Liver (tissue), 9 donors: Measurements from ENCODE around the gene CTNNBL1. TPM values are rescaled to one million over a fixed set of nuclear protein-coding genes. Genes with fewer than 3 reads are reported as not detected.

Source experiments
- DNase-seq: peaks from one replicate; pipeline ENCODE4 v3.0.0-alpha.2; 2017; ENCODE audit warnings: low spot score
- H3K27ac ChIP-seq, 2 donors: one replicate each; pipeline ENCODE4 v1.7.0; 2013; ENCODE audit warnings: inconsistent platforms in 2 of 2, low read length in 2 of 2, control low read depth in 1 of 2, low read depth in 1 of 2, mild to moderate bottlenecking in 1 of 2
- H3K27me3 ChIP-seq, 4 donors: one replicate each; pipeline versions ENCODE4 v1.6.1 to v1.7.0; 2013; ENCODE audit warnings: low read length in 3 of 4, inconsistent platforms in 1 of 4, mild to moderate bottlenecking in 1 of 4, moderate library complexity in 1 of 4; ENCODE audit not compliant: control insufficient read depth in 4 of 4, insufficient read depth in 4 of 4
- H3K36me3 ChIP-seq, 4 donors: one replicate each; pipeline versions ENCODE4 v1.6.1 to v1.7.0; 2013; ENCODE audit warnings: low read length in 3 of 4, mild to moderate bottlenecking in 3 of 4, low read depth in 1 of 4, moderate library complexity in 1 of 4; ENCODE audit not compliant: control insufficient read depth in 4 of 4, insufficient read depth in 3 of 4
- H3K4me1 ChIP-seq, 4 donors: one replicate each; pipeline versions ENCODE4 v1.6.1 to v1.7.0; 2013; ENCODE audit warnings: low read length in 3 of 4, mild to moderate bottlenecking in 3 of 4, moderate library complexity in 1 of 4; ENCODE audit not compliant: control insufficient read depth in 4 of 4, insufficient read depth in 4 of 4
- H3K4me3 ChIP-seq, 3 donors: one replicate each; pipeline versions ENCODE4 v1.6.1 to v1.7.0; 2013; ENCODE audit warnings: low read length in 3 of 3, control low read depth in 1 of 3, low read depth in 1 of 3, mild to moderate bottlenecking in 1 of 3
- H3K9ac ChIP-seq, 2 donors: one replicate each; pipeline ENCODE4 v1.7.0; 2013; ENCODE audit warnings: low read length in 2 of 2, mild to moderate bottlenecking in 2 of 2, moderate library complexity in 2 of 2, control low read depth in 1 of 2, low read depth in 1 of 2
- H3K9me3 ChIP-seq, 4 donors: one replicate each; pipeline versions ENCODE4 v1.6.1 to v1.7.0; 2013; ENCODE audit warnings: low read length in 3 of 4; ENCODE audit not compliant: control insufficient read depth in 4 of 4
- EGR1 ChIP-seq, 2 donors: IDR thresholded peaks; 2 replicates each; pipeline ENCODE4 v1.6.1; 2016 to 2018; ENCODE audit warnings: antibody characterized with exemption in 2 of 2, low read depth in 2 of 2
- FOXA1 ChIP-seq: IDR thresholded peaks from 2 replicates; pipeline ENCODE4 v1.6.1; 2016; ENCODE audit warnings: antibody characterized with exemption
- FOXA2 ChIP-seq: IDR thresholded peaks from 2 replicates; pipeline ENCODE4 v1.6.1; 2016; ENCODE audit warnings: antibody characterized with exemption
- GABPA ChIP-seq, 2 donors: IDR thresholded peaks in 1 of 2; conservative IDR thresholded peaks in 1 of 2; 2 replicates each; pipeline ENCODE4 v1.6.1; 2016; ENCODE audit warnings: antibody characterized with exemption in 2 of 2, mild to moderate bottlenecking in 1 of 2, moderate library complexity in 1 of 2
- HNF4A ChIP-seq, 2 donors: conservative IDR thresholded peaks; 2 replicates each; pipeline ENCODE4 v1.6.1; 2016; ENCODE audit warnings: antibody characterized with exemption in 2 of 2, mild to moderate bottlenecking in 2 of 2
- HNF4G ChIP-seq: IDR thresholded peaks from 2 replicates; pipeline ENCODE4 v1.6.1; 2016; ENCODE audit warnings: antibody characterized with exemption
- JUND ChIP-seq, 2 donors: IDR thresholded peaks; 2 replicates each; pipeline ENCODE4 v1.6.1; 2016; ENCODE audit warnings: antibody characterized with exemption in 2 of 2
- NR2F2 ChIP-seq: IDR thresholded peaks from 2 replicates; pipeline ENCODE4 v1.6.1; 2016; ENCODE audit warnings: antibody characterized with exemption
- RAD21 ChIP-seq, 2 donors: IDR thresholded peaks; 2 replicates each; pipeline ENCODE4 v1.6.1; 2016; ENCODE audit warnings: antibody characterized with exemption in 2 of 2, mild to moderate bottlenecking in 2 of 2
- RXRA ChIP-seq, 2 donors: IDR thresholded peaks; 2 replicates each; pipeline ENCODE4 v1.6.1; 2017 to 2018; ENCODE audit warnings: antibody characterized with exemption in 2 of 2, mild to moderate bottlenecking in 1 of 2
- SP1 ChIP-seq: IDR thresholded peaks from 2 replicates; pipeline ENCODE4 v1.6.1; 2018; ENCODE audit warnings: antibody characterized with exemption, mild to moderate bottlenecking
- TAF1 ChIP-seq: conservative IDR thresholded peaks from 2 replicates; pipeline ENCODE4 v1.6.1; 2016; ENCODE audit warnings: antibody characterized with exemption, mild to moderate bottlenecking
- YY1 ChIP-seq: IDR thresholded peaks from 2 replicates; pipeline ENCODE4 v1.6.1; 2016; ENCODE audit warnings: antibody characterized with exemption, mild to moderate bottlenecking
- WGBS: extraction: QIAGEN DNeasy Blood & Tissue Kit; methylation state at CpG from one replicate; pipeline ENCODE4 v1.1.7; 2013; 5-methylcytosine and 5-hydroxymethylcytosine counted together
- polyA plus RNA-seq, 2 donors: library from polyadenylated mRNA; stranded (reverse) in 1 of 2; unstranded in 1 of 2; fragments of 200-250 nt in 1 of 2; fragments of >200 nt in 1 of 2; fragmentation: Nextera tagmentation in 1 of 2; extraction: Ambion mirVana in 1 of 2; gene quantifications; one replicate each; pipeline versions ENCODE4 v1.2.1 to v1.2.3, GENCODE V29; 2013 to 2015
- total RNA-seq, 2 donors: library from RNA; depleted of rRNA; stranded (reverse); fragments of >200 nt; gene quantifications; one replicate each; pipeline ENCODE4 v1.2.3, GENCODE V29; 2014
- TF ChIP-seq, protein P1 (sequence below): fragments of 150-350 bp; IDR thresholded peaks from 2 replicates; pipeline ENCODE4 v1.5.1; 2017; ENCODE audit warnings: improper control_type of control experiment, low read depth, low read length; ENCODE audit not compliant: missing input control
- TF ChIP-seq, protein P2 (sequence below): IDR thresholded peaks from 2 replicates; pipeline ENCODE4 v1.6.1; 2016; ENCODE audit warnings: antibody characterized with exemption
- TF ChIP-seq, protein P3 (sequence below): IDR thresholded peaks from 2 replicates; pipeline ENCODE4 v1.6.1; 2016; ENCODE audit warnings: antibody characterized with exemption
- TF ChIP-seq, protein P4 (sequence below): IDR thresholded peaks from 2 replicates; pipeline ENCODE4 v1.6.1; 2016; ENCODE audit warnings: antibody characterized with exemption, mild to moderate bottlenecking
- TF ChIP-seq, protein P5 (sequence below): IDR thresholded peaks from 2 replicates; pipeline ENCODE4 v1.6.1; 2016; ENCODE audit warnings: antibody characterized with exemption
- donor health status: healthy.
- donor health status: healthy.
- donor health status: healthy.
- donor health status: healthy.
- donor health status: healthy.

Gene CTNNBL1
- total and polyA plus RNA-seq, 4 donors, result 18.3 to 25.4 (median 20.3) TPM

DNA sequence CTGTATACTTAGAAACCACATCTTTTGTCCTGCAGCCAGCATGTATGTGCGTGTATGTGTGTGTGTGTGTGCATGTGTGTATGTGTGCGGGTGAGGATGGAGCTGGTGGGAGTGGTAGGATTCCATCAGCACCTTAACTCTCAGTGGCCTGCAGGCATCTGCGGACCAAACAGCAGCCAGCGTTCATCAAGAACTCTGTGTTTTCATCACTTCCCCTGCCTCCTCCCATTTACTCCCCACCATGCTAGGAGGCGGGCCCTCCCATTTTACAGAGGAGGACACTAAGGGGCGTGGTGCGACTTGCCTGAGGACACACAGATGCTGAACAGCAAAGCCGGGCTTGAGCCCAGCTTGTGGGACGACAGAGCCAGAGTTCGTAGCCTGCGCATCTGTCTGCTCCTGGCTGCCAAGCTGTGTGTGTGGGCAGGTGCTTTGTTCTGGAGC lies 218.0 kb downstream of the CTNNBL1 start (continued):
- TF ChIP-seq, protein P1, sequence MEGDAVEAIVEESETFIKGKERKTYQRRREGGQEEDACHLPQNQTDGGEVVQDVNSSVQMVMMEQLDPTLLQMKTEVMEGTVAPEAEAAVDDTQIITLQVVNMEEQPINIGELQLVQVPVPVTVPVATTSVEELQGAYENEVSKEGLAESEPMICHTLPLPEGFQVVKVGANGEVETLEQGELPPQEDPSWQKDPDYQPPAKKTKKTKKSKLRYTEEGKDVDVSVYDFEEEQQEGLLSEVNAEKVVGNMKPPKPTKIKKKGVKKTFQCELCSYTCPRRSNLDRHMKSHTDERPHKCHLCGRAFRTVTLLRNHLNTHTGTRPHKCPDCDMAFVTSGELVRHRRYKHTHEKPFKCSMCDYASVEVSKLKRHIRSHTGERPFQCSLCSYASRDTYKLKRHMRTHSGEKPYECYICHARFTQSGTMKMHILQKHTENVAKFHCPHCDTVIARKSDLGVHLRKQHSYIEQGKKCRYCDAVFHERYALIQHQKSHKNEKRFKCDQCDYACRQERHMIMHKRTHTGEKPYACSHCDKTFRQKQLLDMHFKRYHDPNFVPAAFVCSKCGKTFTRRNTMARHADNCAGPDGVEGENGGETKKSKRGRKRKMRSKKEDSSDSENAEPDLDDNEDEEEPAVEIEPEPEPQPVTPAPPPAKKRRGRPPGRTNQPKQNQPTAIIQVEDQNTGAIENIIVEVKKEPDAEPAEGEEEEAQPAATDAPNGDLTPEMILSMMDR, result no peak

DNA sequence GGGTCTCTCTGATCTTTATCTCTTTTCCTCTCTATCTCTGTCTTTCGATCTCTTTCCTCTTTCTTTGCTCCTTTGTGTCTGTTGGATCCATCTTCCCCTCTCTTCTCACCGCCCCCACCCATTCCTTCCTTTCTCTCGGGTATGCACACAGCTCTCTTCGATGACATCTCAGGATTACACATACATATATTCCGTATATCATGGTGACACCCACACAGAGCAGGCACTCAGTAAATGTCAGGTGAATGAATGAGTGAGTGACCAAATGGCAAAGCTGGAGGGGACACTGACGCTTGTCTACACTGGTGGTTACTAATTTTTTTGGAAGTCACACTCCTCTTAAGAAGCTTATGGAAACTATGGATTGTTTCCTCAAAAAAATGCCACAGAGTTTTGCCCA lies 219.0 kb downstream of the CTNNBL1 start:
- Histone ChIP-seq H3K9me3 (no peaks in the 10 kb centered on the region), H3K27me3 (no peaks in the 10 kb centered on the region), H3K36me3 (no peaks in the 10 kb centered on the region), H3K9ac (no peak overlapping the region), H3K4me3 (no peak overlapping the region), H3K27ac (no peak overlapping the region), H3K4me1 (peaks cover 0 to 10% (median 3%) of the 10 kb centered on the region in 4 donors)
- 77% methylated on average over 6 of the region's 6 CpGs for WGBS
- TF ChIP-seq NR2F2, result no peak
- DNase-seq, result no peak

DNA sequence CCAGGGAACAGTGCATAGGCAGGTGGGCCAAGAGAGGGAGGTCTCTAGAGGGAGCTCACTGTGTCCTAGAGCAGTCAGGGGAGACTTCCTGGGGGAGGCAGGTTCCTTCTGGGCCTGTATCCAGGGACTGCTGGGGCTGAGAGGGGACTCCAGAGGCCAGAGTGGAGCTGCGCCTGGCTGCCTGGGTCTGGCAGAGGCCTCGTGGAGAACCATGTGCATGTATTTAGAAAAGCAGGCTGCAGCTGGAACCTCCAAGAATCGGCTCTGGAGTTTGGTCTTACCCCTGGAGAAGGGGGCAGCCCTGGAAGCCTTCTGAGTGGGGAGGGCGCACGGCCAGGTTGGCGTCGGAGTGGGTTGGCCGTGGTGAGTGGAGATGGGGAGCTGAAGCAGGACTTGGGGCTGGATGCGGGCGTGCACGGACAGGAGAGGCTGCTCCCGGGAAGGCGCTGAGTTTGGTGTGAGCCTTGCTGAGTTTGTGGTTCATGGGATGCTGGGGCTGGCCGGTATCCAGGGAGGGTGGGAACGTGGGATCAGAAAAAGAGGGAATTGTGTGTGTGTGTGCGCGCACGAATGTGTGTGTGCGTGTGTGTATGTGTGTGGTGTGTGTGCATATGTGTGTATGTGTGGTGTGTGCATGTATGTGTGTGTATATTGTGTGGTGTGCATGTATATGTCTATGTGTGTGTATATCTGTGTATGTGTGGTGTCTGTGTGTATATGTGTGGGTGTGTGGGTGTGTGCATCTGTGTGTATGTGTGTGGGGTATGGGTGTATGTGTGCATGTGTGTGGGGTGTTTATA lies 219.9 kb downstream of the CTNNBL1 start:
- Histone ChIP-seq H3K27ac (no peak overlapping the region), H3K9ac (no peak overlapping the region), H3K9me3 (no peaks in the 10 kb centered on the region), H3K27me3 (no peaks in the 10 kb centered on the region), H3K4me1 (peaks cover 0 to 10% (median 3%) of the 10 kb centered on the region in 4 donors), H3K36me3 (no peaks in the 10 kb centered on the region), H3K4me3 (no peak overlapping the region)
- no peak for DNase-seq
- 83% methylated on average over 19 of the region's 19 CpGs for WGBS
- TF ChIP-seq FOXA2 (no peak), GABPA (IDR thresholded peaks at IDR 0.05 in 1 of 2, conservative IDR thresholded peaks at IDR 0.05 in 1 of 2) (no peak), FOXA1 (no peak), TAF1 (no peak), HNF4G (no peak), JUND (IDR thresholded peaks at IDR 0.05) (no peak), RAD21 (IDR thresholded peaks at IDR 0.05) (no peak), EGR1 (IDR thresholded peaks at IDR 0.05; ENCODE audit: low read depth in 2 of 2) (no peak), RXRA (IDR thresholded peaks at IDR 0.05) (no peak), NR2F2 (no peak), HNF4A (conservative IDR thresholded peaks at IDR 0.05) (no peak), SP1 (no peak), YY1 (no peak)
- TF ChIP-seq, protein P2, sequence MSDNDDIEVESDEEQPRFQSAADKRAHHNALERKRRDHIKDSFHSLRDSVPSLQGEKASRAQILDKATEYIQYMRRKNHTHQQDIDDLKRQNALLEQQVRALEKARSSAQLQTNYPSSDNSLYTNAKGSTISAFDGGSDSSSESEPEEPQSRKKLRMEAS, result no peak
- TF ChIP-seq, protein P3, sequence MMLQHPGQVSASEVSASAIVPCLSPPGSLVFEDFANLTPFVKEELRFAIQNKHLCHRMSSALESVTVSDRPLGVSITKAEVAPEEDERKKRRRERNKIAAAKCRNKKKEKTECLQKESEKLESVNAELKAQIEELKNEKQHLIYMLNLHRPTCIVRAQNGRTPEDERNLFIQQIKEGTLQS, result no peak
- TF ChIP-seq, protein P1, result no peak
- TF ChIP-seq, protein P4, sequence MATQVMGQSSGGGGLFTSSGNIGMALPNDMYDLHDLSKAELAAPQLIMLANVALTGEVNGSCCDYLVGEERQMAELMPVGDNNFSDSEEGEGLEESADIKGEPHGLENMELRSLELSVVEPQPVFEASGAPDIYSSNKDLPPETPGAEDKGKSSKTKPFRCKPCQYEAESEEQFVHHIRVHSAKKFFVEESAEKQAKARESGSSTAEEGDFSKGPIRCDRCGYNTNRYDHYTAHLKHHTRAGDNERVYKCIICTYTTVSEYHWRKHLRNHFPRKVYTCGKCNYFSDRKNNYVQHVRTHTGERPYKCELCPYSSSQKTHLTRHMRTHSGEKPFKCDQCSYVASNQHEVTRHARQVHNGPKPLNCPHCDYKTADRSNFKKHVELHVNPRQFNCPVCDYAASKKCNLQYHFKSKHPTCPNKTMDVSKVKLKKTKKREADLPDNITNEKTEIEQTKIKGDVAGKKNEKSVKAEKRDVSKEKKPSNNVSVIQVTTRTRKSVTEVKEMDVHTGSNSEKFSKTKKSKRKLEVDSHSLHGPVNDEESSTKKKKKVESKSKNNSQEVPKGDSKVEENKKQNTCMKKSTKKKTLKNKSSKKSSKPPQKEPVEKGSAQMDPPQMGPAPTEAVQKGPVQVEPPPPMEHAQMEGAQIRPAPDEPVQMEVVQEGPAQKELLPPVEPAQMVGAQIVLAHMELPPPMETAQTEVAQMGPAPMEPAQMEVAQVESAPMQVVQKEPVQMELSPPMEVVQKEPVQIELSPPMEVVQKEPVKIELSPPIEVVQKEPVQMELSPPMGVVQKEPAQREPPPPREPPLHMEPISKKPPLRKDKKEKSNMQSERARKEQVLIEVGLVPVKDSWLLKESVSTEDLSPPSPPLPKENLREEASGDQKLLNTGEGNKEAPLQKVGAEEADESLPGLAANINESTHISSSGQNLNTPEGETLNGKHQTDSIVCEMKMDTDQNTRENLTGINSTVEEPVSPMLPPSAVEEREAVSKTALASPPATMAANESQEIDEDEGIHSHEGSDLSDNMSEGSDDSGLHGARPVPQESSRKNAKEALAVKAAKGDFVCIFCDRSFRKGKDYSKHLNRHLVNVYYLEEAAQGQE, result no peak
- TF ChIP-seq, protein P5, sequence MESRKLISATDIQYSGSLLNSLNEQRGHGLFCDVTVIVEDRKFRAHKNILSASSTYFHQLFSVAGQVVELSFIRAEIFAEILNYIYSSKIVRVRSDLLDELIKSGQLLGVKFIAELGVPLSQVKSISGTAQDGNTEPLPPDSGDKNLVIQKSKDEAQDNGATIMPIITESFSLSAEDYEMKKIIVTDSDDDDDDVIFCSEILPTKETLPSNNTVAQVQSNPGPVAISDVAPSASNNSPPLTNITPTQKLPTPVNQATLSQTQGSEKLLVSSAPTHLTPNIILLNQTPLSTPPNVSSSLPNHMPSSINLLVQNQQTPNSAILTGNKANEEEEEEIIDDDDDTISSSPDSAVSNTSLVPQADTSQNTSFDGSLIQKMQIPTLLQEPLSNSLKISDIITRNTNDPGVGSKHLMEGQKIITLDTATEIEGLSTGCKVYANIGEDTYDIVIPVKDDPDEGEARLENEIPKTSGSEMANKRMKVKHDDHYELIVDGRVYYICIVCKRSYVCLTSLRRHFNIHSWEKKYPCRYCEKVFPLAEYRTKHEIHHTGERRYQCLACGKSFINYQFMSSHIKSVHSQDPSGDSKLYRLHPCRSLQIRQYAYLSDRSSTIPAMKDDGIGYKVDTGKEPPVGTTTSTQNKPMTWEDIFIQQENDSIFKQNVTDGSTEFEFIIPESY, result no peak
